MCF 10A (cell line): ENCODE measurements around the gene PTP4A1. TPM values are rescaled to one million over a fixed set of nuclear protein-coding genes. Genes with fewer than 3 reads are reported as not detected.

Experiments
- BruUV-seq: library from RNA; stranded (reverse); fragments of 400-500 nt; replicated peaks from 2 replicates; lab custom pipeline; 2021; lab: Mats Ljungman, UMichigan
- CTCF ChIA-PET: fragments of 300-600 bp; sonication (Branson Sonifier 250); formaldehyde crosslinking; extraction: SDS; loops from one replicate; lab custom pipeline; 2021; ENCODE audit warnings: antibody characterized with exemption, inconsistent platforms; lab: Yijun Ruan, JAX
- POLR2A ChIA-PET: fragments of 300-600, 350-650 bp; sonication (Branson Sonifier 250); formaldehyde crosslinking; extraction: SDS; loops from one replicate; lab custom pipeline; 2020; ENCODE audit warnings: antibody characterized with exemption, inconsistent platforms; lab: Yijun Ruan, JAX
- DNase-seq: peaks from one replicate; pipeline ENCODE4 v3.0.0-alpha.2; 2018; ENCODE audit not compliant: unreplicated experiment
- H3K27ac Mint-ChIP-seq: one replicate; pipeline ENCODE4 v1.8.0; 2022; ENCODE audit warnings: mild to moderate bottlenecking, low read depth, mixed read lengths; ENCODE audit not compliant: unreplicated experiment
- H3K27me3 Mint-ChIP-seq: one replicate; pipeline ENCODE4 v1.8.0; 2022; ENCODE audit warnings: mixed read lengths; ENCODE audit not compliant: insufficient read depth, unreplicated experiment
- H3K36me3 Mint-ChIP-seq: one replicate; pipeline ENCODE4 v1.8.0; 2022; ENCODE audit warnings: mild to moderate bottlenecking, moderate library complexity, mixed read lengths; ENCODE audit not compliant: insufficient read depth, unreplicated experiment
- H3K4me1 Mint-ChIP-seq: one replicate; pipeline ENCODE4 v1.8.0; 2022; ENCODE audit warnings: mixed read lengths; ENCODE audit not compliant: insufficient read depth, unreplicated experiment
- H3K4me3 Mint-ChIP-seq: one replicate; pipeline ENCODE4 v1.8.0; 2022; ENCODE audit warnings: mild to moderate bottlenecking, moderate library complexity, mixed read lengths; ENCODE audit not compliant: unreplicated experiment
- H3K9me3 Mint-ChIP-seq: one replicate; pipeline ENCODE4 v1.8.0; 2022; ENCODE audit warnings: mixed read lengths; ENCODE audit not compliant: unreplicated experiment
- intact Hi-C: fragments of 100-400 bp; cut with micrococcal nuclease; formaldehyde crosslinking; loops from 2 replicates; pipeline ENCODE4 v1.14.1; 2022
- total RNA-seq: library from RNA; stranded (reverse); gene quantifications from 2 replicates; pipeline ENCODE4 v1.2.3, GENCODE V29; 2022
- TF ChIP-seq, protein P1 (sequence below): fragments of 200-600 bp; IDR thresholded peaks from one replicate; pipeline ENCODE4 v1.8.0; 2022; ENCODE audit warnings: antibody characterized with exemption, mild to moderate bottlenecking; ENCODE audit not compliant: unreplicated experiment

Gene PTP4A1
- total RNA-seq, 1 experiment from 2014 or later, result 382 TPM

DNA sequence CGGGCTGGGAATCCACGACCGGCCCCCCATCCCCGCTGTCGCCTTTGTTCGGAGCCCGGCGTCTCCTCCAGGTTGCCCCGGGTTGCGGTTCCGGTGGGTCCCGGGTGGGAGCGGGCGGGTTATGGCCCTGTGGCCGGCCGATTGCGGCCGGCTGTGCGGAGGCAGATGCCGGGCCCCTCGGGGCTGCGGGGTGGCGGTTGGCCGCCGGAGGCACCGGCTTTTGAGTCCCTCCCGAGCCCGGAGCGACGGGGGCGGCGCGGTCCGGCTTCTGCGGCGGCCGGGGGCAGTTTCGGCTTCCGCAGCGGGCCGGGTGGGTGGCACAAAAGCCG is 431 bp downstream of the PTP4A1 start:
- no TSS peak for BruUV-seq
- Mint-ChIP-seq H3K4me1 (peaks cover 8% of the 10 kb centered on the region), H3K9me3 (no peaks in the 10 kb centered on the region), H3K27me3 (no peaks in the 10 kb centered on the region), H3K36me3 (peaks cover 31% of the 10 kb centered on the region), H3K27ac (peak overlapping the region; percentile 96), H3K4me3 (peak overlapping the region; percentile 88)
- no peak for DNase-seq
- ChIA-PET CTCF (interaction anchor here (0.9 to 2.5 kb wide), 6 partner anchors 37 to 241 kb away, joined by 3 to 35 read pairs (median 8); no protein-coding TSS in a partner anchor), POLR2A (interaction anchor here (0.6 to 2.6 kb wide), 11 partner anchors 8 to 236 kb away, joined by 3 to 73 read pairs (median 24); partner anchors contain the start of gene PHF3)
- intact Hi-C loops, result loop anchor here (1.0 to 5.0 kb wide), 4 partner anchors 45 to 265 kb away; no protein-coding TSS in a partner anchor
- TF ChIP-seq, protein P1, sequence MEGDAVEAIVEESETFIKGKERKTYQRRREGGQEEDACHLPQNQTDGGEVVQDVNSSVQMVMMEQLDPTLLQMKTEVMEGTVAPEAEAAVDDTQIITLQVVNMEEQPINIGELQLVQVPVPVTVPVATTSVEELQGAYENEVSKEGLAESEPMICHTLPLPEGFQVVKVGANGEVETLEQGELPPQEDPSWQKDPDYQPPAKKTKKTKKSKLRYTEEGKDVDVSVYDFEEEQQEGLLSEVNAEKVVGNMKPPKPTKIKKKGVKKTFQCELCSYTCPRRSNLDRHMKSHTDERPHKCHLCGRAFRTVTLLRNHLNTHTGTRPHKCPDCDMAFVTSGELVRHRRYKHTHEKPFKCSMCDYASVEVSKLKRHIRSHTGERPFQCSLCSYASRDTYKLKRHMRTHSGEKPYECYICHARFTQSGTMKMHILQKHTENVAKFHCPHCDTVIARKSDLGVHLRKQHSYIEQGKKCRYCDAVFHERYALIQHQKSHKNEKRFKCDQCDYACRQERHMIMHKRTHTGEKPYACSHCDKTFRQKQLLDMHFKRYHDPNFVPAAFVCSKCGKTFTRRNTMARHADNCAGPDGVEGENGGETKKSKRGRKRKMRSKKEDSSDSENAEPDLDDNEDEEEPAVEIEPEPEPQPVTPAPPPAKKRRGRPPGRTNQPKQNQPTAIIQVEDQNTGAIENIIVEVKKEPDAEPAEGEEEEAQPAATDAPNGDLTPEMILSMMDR, result no peak

DNA sequence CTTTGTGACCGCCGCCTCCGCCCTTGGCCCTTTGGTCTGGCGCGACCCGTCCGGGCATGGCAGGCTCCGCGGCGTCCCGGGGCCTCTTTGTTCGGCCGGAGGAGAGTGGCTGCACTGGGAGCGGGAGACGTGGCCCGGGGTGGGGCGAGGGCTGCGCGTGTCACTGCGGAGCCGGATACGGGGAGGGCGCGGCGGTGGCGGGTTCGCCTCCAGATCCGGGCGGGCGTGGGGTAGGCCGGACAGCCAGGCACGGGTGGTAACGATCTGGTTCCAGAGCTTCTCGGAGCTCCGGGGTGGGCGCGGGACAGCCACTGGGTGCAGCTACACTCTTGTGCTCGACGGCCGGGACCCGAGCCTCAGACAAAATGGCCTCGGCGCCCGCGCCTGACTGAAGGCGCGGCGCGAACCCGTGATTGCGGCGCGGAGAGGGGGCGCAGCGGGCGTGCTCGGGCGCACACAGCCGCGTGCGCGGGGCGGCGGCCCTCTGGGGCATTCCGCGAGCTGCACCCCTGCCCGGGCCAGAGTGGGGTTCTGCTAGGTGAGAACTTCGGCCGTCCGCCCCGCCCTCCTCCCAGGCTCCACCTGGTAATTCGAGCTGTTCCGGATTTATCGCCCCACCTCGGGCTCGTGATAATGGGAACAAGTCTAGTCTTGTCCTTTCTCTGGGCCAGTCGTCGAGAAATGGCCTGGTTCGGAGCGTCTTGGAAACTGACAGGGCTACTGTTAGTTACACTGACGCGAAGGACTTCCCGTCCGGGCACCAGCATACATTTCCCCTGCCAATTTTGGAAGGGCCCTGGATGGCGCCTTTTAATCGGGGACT is 1.0 kb downstream of the PTP4A1 start:
- ChIA-PET POLR2A (interaction anchor here (0.6 to 2.6 kb wide), 41 partner anchors 8 to 346 kb away, joined by 3 to 73 read pairs (median 5); partner anchors contain the start of gene PHF3), CTCF (interaction anchor here (0.6 to 2.5 kb wide), 22 partner anchors 9 to 241 kb away, joined by 3 to 35 read pairs (median 5); no protein-coding TSS in a partner anchor)
- Mint-ChIP-seq H3K36me3 (peaks cover 37% of the 10 kb centered on the region), H3K4me3 (peak overlapping the region; percentile 88), H3K27ac (peak overlapping the region; percentile 96), H3K4me1 (peaks cover 8% of the 10 kb centered on the region), H3K27me3 (no peaks in the 10 kb centered on the region), H3K9me3 (no peaks in the 10 kb centered on the region)
- TF ChIP-seq, protein P1, result no peak
- intact Hi-C loops, result loop anchor here (1.0 to 5.0 kb wide), 3 partner anchors 121 to 266 kb away; no protein-coding TSS in a partner anchor
- peak; percentile 93 for DNase-seq
- no TSS peak for BruUV-seq

DNA sequence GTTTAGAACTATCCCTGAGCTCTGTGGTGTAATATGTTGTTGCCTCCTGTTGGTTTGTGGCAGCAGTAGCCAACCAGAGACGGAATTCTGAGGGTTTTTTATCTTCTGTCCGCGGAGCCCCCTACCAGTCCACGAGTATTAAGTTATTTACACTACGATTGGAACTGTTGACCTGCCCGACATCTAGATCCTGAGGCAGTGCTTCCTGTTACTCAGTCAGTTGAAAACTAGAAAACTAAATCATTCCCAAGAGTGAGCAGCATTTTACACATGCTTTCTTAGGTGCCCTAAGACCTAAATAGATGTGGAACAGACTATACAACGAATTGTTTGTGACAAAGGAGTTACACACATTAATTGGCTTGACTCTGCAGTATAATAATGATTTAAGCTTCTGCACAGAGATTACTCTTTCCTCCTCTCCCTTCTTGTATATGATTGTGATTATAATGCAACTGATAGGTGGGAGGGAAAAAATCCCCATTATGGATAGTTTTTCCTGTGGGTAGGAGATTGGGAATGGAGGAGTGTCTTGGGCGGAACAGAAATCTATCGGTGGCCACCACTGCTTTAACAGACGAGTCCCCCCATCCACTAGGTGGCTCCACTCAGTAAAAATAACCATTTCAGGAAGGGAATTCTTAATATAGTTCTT is 1.7 kb downstream of the PTP4A1 start:
- intact Hi-C loops, result loop anchor here (1.0 to 5.0 kb wide), 6 partner anchors 122 to 267 kb away; no protein-coding TSS in a partner anchor
- CTCF ChIA-PET, result interaction anchor here (0.6 to 2.5 kb wide), 25 partner anchors 10 to 240 kb away, joined by 3 to 35 read pairs (median 5); no protein-coding TSS in a partner anchor
- BruUV-seq, result TSS peak; percentile 32
- POLR2A ChIA-PET, result interaction anchor here (0.6 to 2.6 kb wide), 46 partner anchors 9 to 244 kb away, joined by 3 to 73 read pairs (median 5); partner anchors contain the start of gene PHF3
- peak; percentile 78 for DNase-seq
- Mint-ChIP-seq H3K9me3 (no peaks in the 10 kb centered on the region), H3K36me3 (peaks cover 44% of the 10 kb centered on the region), H3K4me3 (peak overlapping the region; percentile 88), H3K27me3 (no peaks in the 10 kb centered on the region), H3K27ac (peak overlapping the region; percentile 96), H3K4me1 (peaks cover 8% of the 10 kb centered on the region)
- TF ChIP-seq, protein P1, result peak; percentile 65
